Superior temporal gyrus (tissue), 1 donor: ENCODE data around the gene TRIM67.
"Not testable (repeated sequence)": the region's sequence is repeated elsewhere in the genome, so short reads cannot be mapped to it uniquely, and the experiment has no call there.

Source experiments
- DNase-seq: peaks from one replicate; pipeline ENCODE4 v3.0.0-alpha.2; 2016; ENCODE audit errors: extremely low spot score

Gene TRIM67

GRCh38 chr1:231203259-231204057, 41.6 kb downstream of the TRIM67 start:
- no peak for DNase-seq

- peak; percentile 28 for DNase-seq
Observed at GRCh38 chr1:231206856-231207255, 45.0 kb downstream of the TRIM67 start.

GRCh38 chr1:231207437-231207836, 45.6 kb downstream of the TRIM67 start:
- no peak for DNase-seq

GRCh38 chr1:231208980-231209379, 47.1 kb downstream of the TRIM67 start:
- no peak for DNase-seq

GRCh38 chr1:231209531-231209930, 47.7 kb downstream of the TRIM67 start:
- DNase-seq = no peak

- DNase-seq = no peak
Observed at GRCh38 chr1:231210126-231210525, 48.3 kb downstream of the TRIM67 start.

- peak; percentile 90 for DNase-seq
Observed at GRCh38 chr1:231211005-231211857, 49.4 kb downstream of the TRIM67 start.

- not testable (repeated sequence) for DNase-seq
Observed at GRCh38 chr1:231212301-231212700, 50.4 kb downstream of the TRIM67 start.

- no peak for DNase-seq
Observed at GRCh38 chr1:231213831-231214573, 52.1 kb downstream of the TRIM67 start.

- DNase-seq = no peak
Observed at GRCh38 chr1:231214918-231215680, 53.2 kb downstream of the TRIM67 start.

GRCh38 chr1:231215681-231216385, 54.0 kb downstream of the TRIM67 start:
- DNase-seq = no peak

- DNase-seq = no peak
Observed at GRCh38 chr1:231216498-231216897, 54.6 kb downstream of the TRIM67 start.

GRCh38 chr1:231217056-231217455, 55.2 kb downstream of the TRIM67 start:
- no peak for DNase-seq

GRCh38 chr1:231218078-231218477, 56.2 kb downstream of the TRIM67 start:
- DNase-seq = no peak

GRCh38 chr1:231219422-231220401, 57.9 kb downstream of the TRIM67 start:
- no peak for DNase-seq

- no peak for DNase-seq
Observed at GRCh38 chr1:231220801-231221200, 58.9 kb downstream of the TRIM67 start.

GRCh38 chr1:231226156-231226555, 64.3 kb downstream of the TRIM67 start:
- DNase-seq = peak; percentile 18

- DNase-seq = no peak
Observed at GRCh38 chr1:231231511-231231910, 69.7 kb downstream of the TRIM67 start.
